SU-DHL-6 (cell line): ENCODE results near the gene HMSD.

Source experiments
- CTCF ChIP-seq: fragments of 200-600 bp; sonication (generic); IDR thresholded peaks from one replicate; pipeline ENCODE4 v1.5.1; 2017; ENCODE audit warnings: antibody characterized with exemption, mild to moderate bottlenecking, low read length, moderate library complexity; ENCODE audit not compliant: insufficient read depth, poor library complexity, severe bottlenecking
- EZH2phosphoT487 ChIP-seq: fragments of 200-600 bp; sonication (generic), shearing (Covaris generic); conservative IDR thresholded peaks from 2 replicates; pipeline ENCODE4 v1.6.1; 2018; ENCODE audit warnings: mild to moderate bottlenecking, antibody characterized with exemption, low read length, moderate library complexity, mixed read lengths

DNA sequence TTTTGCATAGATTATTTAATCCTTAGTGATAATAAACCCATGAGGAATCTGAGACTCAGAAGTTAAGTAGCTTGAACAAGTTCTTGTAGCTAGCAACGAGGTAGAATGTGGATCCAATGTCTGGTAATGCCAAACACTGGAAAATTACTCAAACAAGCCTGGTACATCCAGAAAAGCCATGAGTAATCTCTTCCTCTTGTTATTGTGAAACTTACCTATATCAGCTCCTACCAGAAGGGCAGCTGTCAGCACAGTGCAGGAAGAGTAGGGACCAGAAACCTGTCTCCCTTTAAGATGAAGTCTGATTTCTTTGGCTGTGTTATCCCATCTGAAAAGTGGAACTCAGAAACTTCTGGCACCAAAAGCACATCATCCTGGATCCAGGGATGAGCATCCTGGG, 13.0 kb downstream of the HMSD start:
- no peak for TF ChIP-seq CTCF
- no peak for TF ChIP-seq EZH2phosphoT487
